ENCODE data around the gene KHNYN. TPM values are rescaled to one million over a fixed set of nuclear protein-coding genes. Genes with fewer than 3 reads are reported as not detected.

Gene KHNYN
- total and polyA plus RNA-seq, 2 experiments from 2014 or later, result 2.7 to 28.1 TPM

- Histone ChIP-seq H3K79me2 (replicated peaks; ENCODE audit: insufficient read depth) (no peaks in the 10 kb centered on the region), H3K9me2 (ENCODE audit: insufficient read depth) (no peaks in the 10 kb centered on the region), H3K36me3 (ENCODE audit: insufficient read depth) (no peaks in the 10 kb centered on the region), H3K27me3 (ENCODE audit: insufficient read depth) (no peaks in the 10 kb centered on the region), H4K20me1 (replicated peaks; ENCODE audit: insufficient read depth) (no peaks in the 10 kb centered on the region), H3K4me2 (no peak overlapping the region), H3K4me3 (no peak overlapping the region), H2AFZ (no peak overlapping the region), H3K4me1 (ENCODE audit: insufficient read depth) (no peaks in the 10 kb centered on the region), H3F3A (replicated peaks; ENCODE audit: low read depth) (no peaks in the 10 kb centered on the region), H3K27ac (ENCODE audit: low read depth) (no peak overlapping the region)
- DNase-seq (ENCODE audit: low spot score) (no peak), ATAC-seq (no peak)
- TF ChIP-seq ZNF114 (CRISPR knock-in tag; IDR thresholded peaks at IDR 0.05) (no peak), CREB1 (CRISPR knock-in tag; IDR thresholded peaks at IDR 0.05; ENCODE audit: low read depth) (no peak), EZH2 (IDR thresholded peaks at IDR 0.05; ENCODE audit: low read depth, unreplicated experiment) (no peak), REST (IDR thresholded peaks at IDR 0.05; ENCODE audit: unreplicated experiment) (no peak), POLR2AphosphoS5 (IDR thresholded peaks at IDR 0.05; ENCODE audit: low read depth) (no peak), JUNB (IDR thresholded peaks at IDR 0.05; ENCODE audit: unreplicated experiment) (no peak), NANOG (IDR thresholded peaks at IDR 0.05; ENCODE audit: borderline replicate concordance) (no peak), ZNF331 (CRISPR knock-in tag; IDR thresholded peaks at IDR 0.05; ENCODE audit: low read depth) (no peak), CTCF (conservative IDR thresholded peaks at IDR 0.05; ENCODE audit: low read depth in 2 of 2) (no peak), STAT1 (IDR thresholded peaks at IDR 0.05; ENCODE audit: unreplicated experiment) (no peak), EZH2phosphoT487 (IDR thresholded peaks at IDR 0.05; ENCODE audit: unreplicated experiment) (no peak)
- TF ChIP-seq, protein P1, sequence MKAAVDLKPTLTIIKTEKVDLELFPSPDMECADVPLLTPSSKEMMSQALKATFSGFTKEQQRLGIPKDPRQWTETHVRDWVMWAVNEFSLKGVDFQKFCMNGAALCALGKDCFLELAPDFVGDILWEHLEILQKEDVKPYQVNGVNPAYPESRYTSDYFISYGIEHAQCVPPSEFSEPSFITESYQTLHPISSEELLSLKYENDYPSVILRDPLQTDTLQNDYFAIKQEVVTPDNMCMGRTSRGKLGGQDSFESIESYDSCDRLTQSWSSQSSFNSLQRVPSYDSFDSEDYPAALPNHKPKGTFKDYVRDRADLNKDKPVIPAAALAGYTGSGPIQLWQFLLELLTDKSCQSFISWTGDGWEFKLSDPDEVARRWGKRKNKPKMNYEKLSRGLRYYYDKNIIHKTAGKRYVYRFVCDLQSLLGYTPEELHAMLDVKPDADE (IDR thresholded peaks at IDR 0.05), result no peak
- TF ChIP-seq, protein P2, sequence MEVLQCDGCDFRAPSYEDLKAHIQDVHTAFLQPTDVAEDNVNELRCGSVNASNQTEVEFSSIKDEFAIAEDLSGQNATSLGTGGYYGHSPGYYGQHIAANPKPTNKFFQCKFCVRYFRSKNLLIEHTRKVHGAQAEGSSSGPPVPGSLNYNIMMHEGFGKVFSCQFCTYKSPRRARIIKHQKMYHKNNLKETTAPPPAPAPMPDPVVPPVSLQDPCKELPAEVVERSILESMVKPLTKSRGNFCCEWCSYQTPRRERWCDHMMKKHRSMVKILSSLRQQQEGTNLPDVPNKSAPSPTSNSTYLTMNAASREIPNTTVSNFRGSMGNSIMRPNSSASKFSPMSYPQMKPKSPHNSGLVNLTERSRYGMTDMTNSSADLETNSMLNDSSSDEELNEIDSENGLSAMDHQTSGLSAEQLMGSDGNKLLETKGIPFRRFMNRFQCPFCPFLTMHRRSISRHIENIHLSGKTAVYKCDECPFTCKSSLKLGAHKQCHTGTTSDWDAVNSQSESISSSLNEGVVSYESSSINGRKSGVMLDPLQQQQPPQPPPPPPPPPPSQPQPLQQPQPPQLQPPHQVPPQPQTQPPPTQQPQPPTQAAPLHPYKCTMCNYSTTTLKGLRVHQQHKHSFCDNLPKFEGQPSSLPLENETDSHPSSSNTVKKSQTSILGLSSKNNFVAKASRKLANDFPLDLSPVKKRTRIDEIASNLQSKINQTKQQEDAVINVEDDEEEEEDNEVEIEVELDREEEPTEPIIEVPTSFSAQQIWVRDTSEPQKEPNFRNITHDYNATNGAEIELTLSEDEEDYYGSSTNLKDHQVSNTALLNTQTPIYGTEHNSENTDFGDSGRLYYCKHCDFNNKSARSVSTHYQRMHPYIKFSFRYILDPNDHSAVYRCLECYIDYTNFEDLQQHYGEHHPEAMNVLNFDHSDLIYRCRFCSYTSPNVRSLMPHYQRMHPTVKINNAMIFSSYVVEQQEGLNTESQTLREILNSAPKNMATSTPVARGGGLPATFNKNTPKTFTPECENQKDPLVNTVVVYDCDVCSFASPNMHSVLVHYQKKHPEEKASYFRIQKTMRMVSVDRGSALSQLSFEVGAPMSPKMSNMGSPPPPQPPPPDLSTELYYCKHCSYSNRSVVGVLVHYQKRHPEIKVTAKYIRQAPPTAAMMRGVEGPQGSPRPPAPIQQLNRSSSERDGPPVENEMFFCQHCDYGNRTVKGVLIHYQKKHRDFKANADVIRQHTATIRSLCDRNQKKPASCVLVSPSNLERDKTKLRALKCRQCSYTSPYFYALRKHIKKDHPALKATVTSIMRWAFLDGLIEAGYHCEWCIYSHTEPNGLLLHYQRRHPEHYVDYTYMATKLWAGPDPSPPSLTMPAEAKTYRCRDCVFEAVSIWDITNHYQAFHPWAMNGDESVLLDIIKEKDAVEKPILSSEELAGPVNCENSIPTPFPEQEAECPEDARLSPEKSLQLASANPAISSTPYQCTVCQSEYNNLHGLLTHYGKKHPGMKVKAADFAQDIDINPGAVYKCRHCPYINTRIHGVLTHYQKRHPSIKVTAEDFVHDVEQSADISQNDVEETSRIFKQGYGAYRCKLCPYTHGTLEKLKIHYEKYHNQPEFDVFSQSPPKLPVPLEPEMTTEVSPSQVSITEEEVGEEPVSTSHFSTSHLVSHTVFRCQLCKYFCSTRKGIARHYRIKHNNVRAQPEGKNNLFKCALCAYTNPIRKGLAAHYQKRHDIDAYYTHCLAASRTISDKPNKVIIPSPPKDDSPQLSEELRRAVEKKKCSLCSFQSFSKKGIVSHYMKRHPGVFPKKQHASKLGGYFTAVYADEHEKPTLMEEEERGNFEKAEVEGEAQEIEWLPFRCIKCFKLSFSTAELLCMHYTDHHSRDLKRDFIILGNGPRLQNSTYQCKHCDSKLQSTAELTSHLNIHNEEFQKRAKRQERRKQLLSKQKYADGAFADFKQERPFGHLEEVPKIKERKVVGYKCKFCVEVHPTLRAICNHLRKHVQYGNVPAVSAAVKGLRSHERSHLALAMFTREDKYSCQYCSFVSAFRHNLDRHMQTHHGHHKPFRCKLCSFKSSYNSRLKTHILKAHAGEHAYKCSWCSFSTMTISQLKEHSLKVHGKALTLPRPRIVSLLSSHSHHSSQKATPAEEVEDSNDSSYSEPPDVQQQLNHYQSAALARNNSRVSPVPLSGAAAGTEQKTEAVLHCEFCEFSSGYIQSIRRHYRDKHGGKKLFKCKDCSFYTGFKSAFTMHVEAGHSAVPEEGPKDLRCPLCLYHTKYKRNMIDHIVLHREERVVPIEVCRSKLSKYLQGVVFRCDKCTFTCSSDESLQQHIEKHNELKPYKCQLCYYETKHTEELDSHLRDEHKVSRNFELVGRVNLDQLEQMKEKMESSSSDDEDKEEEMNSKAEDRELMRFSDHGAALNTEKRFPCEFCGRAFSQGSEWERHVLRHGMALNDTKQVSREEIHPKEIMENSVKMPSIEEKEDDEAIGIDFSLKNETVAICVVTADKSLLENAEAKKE (CRISPR knock-in tag; IDR thresholded peaks at IDR 0.05), result no peak
- H3K27me3 Mint-ChIP-seq (ENCODE audit: insufficient read depth, low read depth, poor library complexity), result peaks cover 2% of the 10 kb centered on the region
- H3K36me3 Mint-ChIP-seq (ENCODE audit: low read depth), result no peaks in the 10 kb centered on the region
- no peak overlapping the region for H3K4me3 Mint-ChIP-seq
- H3K4me1 Mint-ChIP-seq, result peaks cover 30% of the 10 kb centered on the region
- no peaks in the 10 kb centered on the region for H3K9me3 Mint-ChIP-seq
- H3K27ac Mint-ChIP-seq, result no peak overlapping the region
These were observed 23.3 kb upstream of the KHNYN start for GRCh38 chr14:24406416-24406815.
